Cardiac muscle cell (in vitro differentiated cells and primary cell): ENCODE data around the gene TSPAN5. TPM values are rescaled to one million over a fixed set of nuclear protein-coding genes. Genes with fewer than 3 reads are reported as not detected.

ENCODE experiments used
- DNase-seq, 2 donors: peaks; one replicate each; pipeline versions ENCODE4 v3.0.0 to v3.0.0-alpha.2; 2010 to 2017; ENCODE audit warnings: low read depth in 1 of 2, low spot score in 1 of 2
- H3K27ac ChIP-seq: fragments of 200-600 bp; sonication (generic); 2 replicates; pipeline ENCODE4 v1.5.1; 2016
- H3K27me3 ChIP-seq: fragments of 200-600 bp; sonication (generic); 2 replicates; pipeline ENCODE4 v1.6.0; 2016; ENCODE audit warnings: control low read depth
- H3K36me3 ChIP-seq: fragments of 200-600 bp; sonication (generic); 2 replicates; pipeline ENCODE4 v1.5.1; 2016; ENCODE audit warnings: control low read depth
- H3K4me1 ChIP-seq: fragments of 200-600 bp; sonication (generic); 2 replicates; pipeline ENCODE4 v1.8.1; 2017; ENCODE audit warnings: low read depth, mild to moderate bottlenecking, mixed run types
- H3K4me3 ChIP-seq: fragments of 200-600 bp; sonication (generic); 2 replicates; pipeline ENCODE4 v1.5.1; 2016; ENCODE audit warnings: mild to moderate bottlenecking
- H3K9me3 ChIP-seq: fragments of 200-600 bp; sonication (generic); 2 replicates; pipeline ENCODE4 v1.5.1; 2017; ENCODE audit warnings: low read depth, mild to moderate bottlenecking, control low read depth
- polyA plus RNA-seq: library from polyadenylated mRNA; unstranded; fragments of >200 nt; fragmentation: Nextera tagmentation; extraction: Ambion mirVana; gene quantifications from 2 replicates; pipeline ENCODE4 v1.2.1, GENCODE V29; 2016
- total RNA-seq: library from RNA; depleted of rRNA; stranded (reverse); fragments of >200 nt; gene quantifications from 2 replicates; pipeline ENCODE4 v1.2.3, GENCODE V29; 2016
- TF ChIP-seq, protein P1 (sequence below): IDR thresholded peaks from 2 replicates; pipeline ENCODE4 v1.5.1; 2012; ENCODE audit warnings: low read depth, mild to moderate bottlenecking, low read length

Gene TSPAN5
- total and polyA plus RNA-seq, 2 experiments from 2014 or later = 26.9 to 39.8 TPM

DNA sequence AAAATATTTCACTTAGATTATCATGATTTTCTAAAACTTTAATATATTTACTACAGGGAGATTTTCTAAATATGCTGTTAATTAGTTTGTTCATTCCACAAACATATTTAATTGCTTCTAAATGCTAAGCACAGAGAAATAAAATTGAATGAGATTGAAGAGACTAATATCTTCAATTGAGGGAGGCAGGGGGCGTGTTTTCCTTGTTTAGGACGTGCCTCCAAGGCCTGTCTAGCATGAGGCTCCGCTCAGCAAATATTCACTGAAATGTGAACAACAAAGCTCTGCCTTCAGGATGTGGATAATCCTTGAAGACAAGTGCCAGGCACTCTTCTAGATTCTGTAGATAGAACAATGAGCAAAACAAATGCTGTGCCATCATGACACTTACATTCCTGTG lies 98.1 kb downstream of the TSPAN5 start:
- Histone ChIP-seq H3K4me1 (peaks cover 44% of the 10 kb centered on the region), H3K9me3 (no peaks in the 10 kb centered on the region), H3K27me3 (no peaks in the 10 kb centered on the region), H3K36me3 (no peaks in the 10 kb centered on the region), H3K27ac (peak overlapping the region; percentile 42), H3K4me3 (no peak overlapping the region)
- TF ChIP-seq, protein P1, sequence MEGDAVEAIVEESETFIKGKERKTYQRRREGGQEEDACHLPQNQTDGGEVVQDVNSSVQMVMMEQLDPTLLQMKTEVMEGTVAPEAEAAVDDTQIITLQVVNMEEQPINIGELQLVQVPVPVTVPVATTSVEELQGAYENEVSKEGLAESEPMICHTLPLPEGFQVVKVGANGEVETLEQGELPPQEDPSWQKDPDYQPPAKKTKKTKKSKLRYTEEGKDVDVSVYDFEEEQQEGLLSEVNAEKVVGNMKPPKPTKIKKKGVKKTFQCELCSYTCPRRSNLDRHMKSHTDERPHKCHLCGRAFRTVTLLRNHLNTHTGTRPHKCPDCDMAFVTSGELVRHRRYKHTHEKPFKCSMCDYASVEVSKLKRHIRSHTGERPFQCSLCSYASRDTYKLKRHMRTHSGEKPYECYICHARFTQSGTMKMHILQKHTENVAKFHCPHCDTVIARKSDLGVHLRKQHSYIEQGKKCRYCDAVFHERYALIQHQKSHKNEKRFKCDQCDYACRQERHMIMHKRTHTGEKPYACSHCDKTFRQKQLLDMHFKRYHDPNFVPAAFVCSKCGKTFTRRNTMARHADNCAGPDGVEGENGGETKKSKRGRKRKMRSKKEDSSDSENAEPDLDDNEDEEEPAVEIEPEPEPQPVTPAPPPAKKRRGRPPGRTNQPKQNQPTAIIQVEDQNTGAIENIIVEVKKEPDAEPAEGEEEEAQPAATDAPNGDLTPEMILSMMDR = no peak
- DNase-seq = no peak

DNA sequence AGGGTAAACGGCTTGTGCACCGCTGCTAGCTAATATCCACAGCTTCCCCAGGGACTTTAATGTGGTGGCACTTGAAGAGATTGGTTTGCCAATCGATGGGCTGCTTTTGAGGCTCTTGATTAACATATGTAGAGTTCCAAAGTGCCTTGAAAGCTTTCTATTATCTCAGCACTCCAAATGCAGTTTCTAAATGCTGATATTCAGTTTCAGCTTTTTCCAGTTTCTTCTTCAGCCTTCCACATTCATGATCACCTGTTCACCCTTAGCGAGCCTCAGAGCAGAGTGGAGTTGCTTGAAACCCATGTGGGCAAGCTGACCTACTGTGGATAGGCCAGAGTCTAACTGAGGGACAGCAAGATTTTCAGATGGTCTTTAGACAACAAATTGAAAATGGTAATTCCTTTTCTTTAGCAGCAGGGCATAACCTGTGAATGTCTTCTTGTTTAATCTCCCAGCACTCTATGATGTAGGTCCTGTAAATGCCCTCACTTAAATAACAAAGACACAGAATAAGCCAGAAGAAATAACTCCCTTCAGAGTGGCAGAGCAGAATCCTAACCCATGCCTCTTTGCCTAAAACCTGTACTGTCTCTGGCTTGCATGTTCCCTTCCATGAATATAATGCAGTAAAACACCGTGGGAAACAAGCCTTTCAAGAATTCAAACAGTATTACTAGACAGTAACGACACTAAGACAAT lies 99.8 kb downstream of the TSPAN5 start:
- DNase-seq = peak in 1 of 2 donors; percentile 44
- Histone ChIP-seq H3K9me3 (no peaks in the 10 kb centered on the region), H3K4me1 (peaks cover 35% of the 10 kb centered on the region), H3K27me3 (no peaks in the 10 kb centered on the region), H3K36me3 (no peaks in the 10 kb centered on the region), H3K4me3 (no peak overlapping the region), H3K27ac (peak overlapping the region; percentile 44)
- TF ChIP-seq, protein P1 = no peak

DNA sequence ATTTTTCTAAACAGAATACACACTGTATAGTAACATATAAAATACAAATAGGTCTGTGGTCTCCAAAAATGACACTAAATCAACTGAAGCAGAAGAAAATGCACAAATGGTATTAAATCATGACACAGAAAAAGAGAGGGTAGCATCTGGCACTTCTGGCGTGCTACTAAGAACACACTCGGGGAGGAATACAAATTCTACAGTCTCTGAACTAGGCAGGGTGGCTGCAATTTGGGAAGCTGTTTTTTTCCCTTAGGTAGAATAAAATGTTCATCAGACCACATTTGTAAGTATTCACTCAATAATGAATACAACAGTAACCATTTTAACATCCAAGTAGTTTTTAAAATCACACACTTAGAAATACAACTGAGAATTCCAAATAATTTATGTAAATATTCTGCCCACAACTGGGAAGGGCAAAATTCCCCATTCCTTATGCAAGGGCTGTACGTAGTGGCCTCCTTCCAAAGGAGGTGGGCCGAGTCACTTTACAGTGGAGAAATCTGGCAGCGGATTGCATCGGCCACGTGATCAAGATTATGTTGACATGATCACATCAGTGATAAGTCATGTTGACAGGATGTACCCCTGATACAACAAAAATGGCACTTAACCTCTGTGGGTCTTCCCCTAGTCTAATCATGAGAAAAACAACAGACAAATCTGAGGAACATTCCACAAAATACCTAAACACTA lies 101.1 kb downstream of the TSPAN5 start:
- Histone ChIP-seq H3K4me3 (no peak overlapping the region), H3K27me3 (no peaks in the 10 kb centered on the region), H3K27ac (no peak overlapping the region), H3K4me1 (peaks cover 35% of the 10 kb centered on the region), H3K9me3 (no peaks in the 10 kb centered on the region), H3K36me3 (no peaks in the 10 kb centered on the region)
- peak in 1 of 2 donors; percentile 73 for DNase-seq
- TF ChIP-seq, protein P1 = no peak

DNA sequence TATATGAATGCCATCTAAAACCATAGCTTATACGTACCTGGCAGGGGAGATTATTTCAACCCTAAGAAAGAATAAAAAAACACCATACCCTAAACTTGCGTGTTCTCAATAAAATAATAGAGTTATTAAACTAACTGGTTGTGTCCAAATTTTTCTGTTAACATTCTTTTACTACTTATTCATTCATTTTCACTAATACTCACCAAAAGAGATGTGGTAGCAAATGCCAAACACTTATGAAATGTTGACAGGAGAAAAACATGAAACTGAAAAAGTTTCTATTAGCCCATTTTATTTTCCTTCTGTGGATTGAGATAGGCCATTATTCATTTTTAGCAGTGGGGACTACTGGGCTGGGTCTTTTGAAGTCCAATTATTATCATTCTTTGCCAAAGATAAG lies 102.0 kb downstream of the TSPAN5 start:
- peaks cover 35% of the 10 kb centered on the region for H3K4me1 ChIP-seq

DNA sequence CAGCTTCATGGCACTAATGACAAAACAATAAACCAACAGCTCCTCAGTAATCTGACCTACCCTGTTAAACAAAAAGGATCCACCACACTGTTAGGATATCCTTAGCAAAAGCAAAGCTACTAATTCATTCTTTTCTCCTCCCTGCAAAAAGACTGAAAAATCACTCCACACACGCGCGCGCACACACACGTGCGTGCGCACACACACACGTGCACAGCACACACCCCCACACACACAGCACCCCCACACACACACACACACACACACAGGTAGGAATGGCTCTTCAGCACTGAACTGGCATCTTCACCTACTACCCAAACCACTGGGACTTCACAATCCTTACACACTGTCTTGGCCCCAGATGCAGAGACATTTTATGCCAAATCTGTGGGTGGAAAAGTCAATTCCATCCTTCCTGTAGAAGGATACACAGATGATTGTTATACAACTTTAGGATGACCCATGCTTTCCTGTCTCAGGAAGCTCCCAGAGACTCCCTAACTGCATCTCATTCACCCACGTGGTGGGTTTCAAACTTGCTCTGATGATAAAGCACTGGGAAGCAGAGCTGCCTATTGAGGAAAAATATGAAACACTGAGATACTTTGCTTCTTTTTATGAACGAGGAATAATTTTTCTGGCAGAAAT lies 102.5 kb downstream of the TSPAN5 start:
- DNase-seq = peak in 1 of 2 donors; percentile 36
- no peaks in the 10 kb centered on the region for H3K36me3 ChIP-seq
- no peaks in the 10 kb centered on the region for H3K9me3 ChIP-seq
- no peak overlapping the region for H3K27ac ChIP-seq
- no peaks in the 10 kb centered on the region for H3K27me3 ChIP-seq
- H3K4me3 ChIP-seq = no peak overlapping the region
- peaks cover 35% of the 10 kb centered on the region for H3K4me1 ChIP-seq
- TF ChIP-seq, protein P1 = no peak

More for the DNA sequence above, 102.0 kb downstream of the TSPAN5 start:
- DNase-seq = peak in 1 of 2 donors; percentile 13
- Histone ChIP-seq H3K4me3 (no peak overlapping the region), H3K27me3 (no peaks in the 10 kb centered on the region), H3K36me3 (no peaks in the 10 kb centered on the region), H3K27ac (no peak overlapping the region), H3K9me3 (no peaks in the 10 kb centered on the region)
- TF ChIP-seq, protein P1 = no peak
